Erythroblast (primary cell): ENCODE data around the gene HDDC3.
A peak's percentile ranks its signal among the peaks of the same experiment; 100 is the strongest.

Experiments
- DNase-seq, 2 experiments: peaks; one replicate each; lab custom pipeline; 2025; lab: John Stamatoyannopoulos, UW
- GATA1 ChIP-seq: IDR thresholded peaks from 2 replicates; pipeline ENCODE4 v1.6.1; 2011; ENCODE audit warnings: low read depth, mild to moderate bottlenecking, control low read depth, low read length, moderate library complexity
- POLR2A ChIP-seq: IDR thresholded peaks from 2 replicates; pipeline ENCODE4 v1.6.1; 2011; ENCODE audit warnings: mild to moderate bottlenecking, low read length

The HDDC3 gene

DNA sequence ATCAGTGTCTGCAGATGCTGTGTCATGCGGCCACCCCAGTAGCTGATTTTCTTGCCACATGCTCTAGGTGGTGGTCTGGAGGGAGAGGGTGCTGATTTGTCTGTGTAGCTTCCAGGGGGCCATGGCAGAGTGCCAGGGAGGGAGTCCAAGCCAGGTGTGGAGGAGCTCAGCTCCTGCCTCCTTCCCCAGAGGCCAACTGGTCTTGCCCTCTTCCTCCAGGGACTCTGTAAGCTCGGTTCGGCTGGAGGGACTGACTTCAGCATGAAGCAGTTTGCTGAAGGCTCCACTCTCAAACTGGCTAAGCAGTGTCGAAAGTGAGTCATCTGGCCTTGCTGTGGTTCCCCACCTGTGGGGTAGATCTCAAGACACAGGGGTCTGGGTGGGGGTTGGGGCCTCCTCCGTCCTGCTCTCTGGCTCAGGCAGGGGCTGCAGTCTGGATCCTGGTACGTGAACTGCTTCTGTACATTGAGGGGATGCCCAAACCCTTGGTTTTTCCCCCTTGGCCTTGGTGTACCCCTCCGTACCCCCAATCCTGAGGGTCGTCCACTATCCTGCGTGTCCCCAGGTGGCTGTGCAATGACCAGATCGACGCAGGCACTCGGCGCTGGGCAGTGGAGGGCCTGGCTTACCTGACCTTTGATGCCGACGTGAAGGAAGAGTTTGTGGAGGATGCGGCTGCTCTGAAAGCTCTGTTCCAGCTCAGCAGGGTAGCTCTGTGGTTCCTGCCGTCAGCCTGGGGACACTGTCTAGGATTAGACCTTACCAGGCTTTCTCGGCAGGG is 15.4 kb upstream of the HDDC3 start:
- DNase-seq = peak in 1 of 2 experiments; percentile 27
- no peak for TF ChIP-seq POLR2A
- TF ChIP-seq GATA1 = no peak

DNA sequence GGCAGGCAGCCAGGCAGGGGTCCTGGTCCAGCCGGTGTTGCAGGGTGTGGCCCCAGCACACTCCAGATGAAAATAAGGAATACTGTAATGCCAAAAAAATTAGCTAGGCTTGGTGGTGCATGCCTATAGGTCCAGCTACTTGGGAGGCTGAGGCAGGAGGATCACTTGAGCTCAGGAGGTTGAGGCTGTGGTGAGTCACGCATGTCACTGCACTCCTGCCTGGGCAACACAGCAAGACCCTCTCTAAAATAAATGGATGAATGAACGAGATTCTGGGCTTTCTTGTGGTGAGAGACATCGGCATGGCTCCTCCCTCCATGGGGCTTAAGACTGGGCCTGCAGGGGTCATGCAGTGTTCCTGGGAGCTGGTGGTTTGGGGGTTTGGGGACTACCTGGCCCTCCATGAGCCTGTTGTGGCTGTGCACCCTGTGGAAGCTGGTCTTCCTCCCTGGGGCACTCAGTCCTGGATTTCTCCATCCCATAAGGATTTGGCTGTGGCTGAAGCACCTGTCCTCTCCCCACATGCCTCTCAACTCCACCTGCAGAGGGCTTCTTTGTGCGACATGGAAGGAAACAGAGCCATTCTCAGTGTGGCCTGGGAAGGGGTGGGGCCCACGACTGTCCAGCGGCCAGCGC is 14.7 kb upstream of the HDDC3 start:
- no peak for DNase-seq
- TF ChIP-seq POLR2A (no peak), GATA1 (no peak)

DNA sequence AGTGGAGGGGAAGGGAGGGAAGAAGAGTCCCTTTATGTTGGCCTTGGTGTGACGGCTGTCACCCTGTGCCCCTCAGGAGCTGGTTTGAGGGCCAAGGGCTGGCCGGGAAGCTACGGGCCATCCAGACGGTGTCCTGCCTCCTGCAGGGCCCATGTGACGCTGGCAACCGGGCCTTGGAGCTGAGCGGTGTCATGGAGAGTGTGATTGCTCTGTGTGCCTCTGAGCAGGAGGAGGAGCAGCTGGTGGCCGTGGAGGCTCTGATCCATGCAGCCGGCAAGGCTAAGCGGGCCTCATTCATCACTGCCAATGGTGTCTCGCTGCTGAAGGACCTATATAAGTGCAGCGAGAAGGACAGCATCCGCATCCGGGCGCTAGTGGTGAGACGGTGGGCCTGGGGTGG is 14.2 kb upstream of the HDDC3 start:
- DNase-seq = no peak
- TF ChIP-seq GATA1 (no peak), POLR2A (no peak)

DNA sequence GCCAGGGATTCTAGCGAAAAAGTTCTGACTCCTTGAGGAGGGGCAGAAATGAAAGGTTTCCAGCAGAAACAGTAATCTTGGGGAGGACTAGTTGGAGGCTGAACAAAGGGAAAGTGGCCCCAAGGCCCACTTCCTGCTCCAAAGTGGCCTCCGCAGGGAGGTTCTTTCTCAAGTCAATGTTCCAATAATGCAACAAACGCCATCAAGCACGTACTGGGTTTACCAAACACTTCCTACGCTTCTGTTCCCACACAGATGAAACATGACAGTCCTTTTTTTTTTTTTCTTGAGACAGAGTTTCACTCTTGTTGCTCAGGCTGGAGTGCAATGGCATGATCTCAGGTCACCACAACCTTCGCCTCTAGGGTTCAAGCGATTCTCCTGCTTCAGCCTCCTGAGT is 12.7 kb upstream of the HDDC3 start:
- TF ChIP-seq POLR2A (no peak), GATA1 (no peak)
- DNase-seq = no peak

DNA sequence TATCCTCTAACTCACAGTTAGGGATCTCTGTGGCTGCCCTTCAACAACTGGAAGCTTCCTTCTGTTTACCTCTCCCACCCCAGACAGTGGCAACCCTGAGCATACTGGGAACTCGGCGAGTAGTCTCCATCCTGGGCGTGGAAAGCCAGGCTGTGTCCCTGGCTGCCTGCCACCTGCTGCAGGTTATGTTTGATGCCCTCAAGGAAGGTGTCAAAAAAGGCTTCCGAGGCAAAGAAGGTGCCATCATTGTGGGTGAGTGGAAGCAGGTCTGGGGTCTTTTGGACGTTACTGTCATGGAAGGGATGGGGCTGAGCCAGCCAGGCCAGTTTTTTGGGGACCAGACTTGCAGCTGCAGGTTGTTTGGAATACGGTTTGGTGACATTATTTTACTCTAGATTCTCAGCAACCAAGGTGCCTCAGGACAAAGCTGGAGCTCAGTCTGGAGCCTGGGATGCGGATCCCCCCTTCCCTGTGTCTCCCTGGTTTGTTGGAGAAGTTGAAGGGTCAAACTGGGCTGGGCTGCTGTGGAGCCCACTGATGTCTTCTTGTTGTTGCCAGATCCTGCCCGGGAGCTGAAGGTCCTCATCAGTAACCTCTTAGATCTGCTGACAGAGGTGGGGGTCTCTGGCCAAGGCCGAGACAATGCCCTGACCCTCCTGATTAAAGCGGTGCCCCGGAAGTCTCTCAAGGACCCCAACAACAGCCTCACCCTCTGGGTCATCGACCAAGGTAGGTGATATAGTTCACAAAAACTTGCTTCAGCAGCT is 10.2 kb upstream of the HDDC3 start:
- DNase-seq = no peak
- TF ChIP-seq POLR2A (no peak), GATA1 (no peak)

DNA sequence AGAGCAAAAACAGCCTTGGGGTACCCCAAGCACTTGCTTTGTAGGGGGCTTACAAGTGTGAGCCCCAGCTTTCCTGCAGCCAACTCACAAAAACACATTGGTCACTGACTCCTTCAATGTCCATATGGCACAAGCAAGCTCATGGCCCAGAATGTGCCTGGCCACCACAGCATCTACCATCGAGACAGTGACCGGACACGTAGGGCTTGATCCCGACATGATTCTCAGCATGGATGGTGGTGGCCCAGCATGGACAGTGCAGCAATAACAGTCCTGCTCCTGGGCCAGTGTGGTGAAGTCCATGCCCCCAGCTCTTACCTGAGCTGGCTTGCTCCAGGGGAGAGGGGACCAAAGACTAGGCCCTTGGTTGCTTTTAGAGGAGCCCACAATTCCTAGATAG is 8.7 kb upstream of the HDDC3 start:
- TF ChIP-seq POLR2A (no peak), GATA1 (no peak)

DNA sequence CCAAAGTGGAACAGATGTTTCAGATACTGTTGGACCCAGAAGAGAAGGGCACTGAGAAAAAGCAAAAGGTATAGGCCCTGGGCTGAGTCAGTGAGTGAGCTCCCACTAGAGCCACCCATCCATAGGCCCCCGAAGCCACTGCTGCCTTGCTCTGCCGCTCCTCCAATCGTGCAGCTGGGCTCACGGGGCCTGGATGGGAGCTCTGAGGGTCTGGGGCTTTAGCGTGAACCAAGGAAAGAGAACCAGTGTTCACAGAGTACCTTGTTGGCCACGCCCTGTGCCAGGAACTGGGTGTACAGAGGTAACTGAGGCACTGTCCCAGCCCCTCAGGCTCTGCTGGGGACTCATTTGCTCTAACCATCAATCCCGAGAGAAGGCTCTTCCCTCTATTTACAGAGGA is 7.4 kb upstream of the HDDC3 start:
- TF ChIP-seq GATA1 (no peak), POLR2A (no peak)
- DNase-seq = no peak

More for the DNA sequence above, 8.7 kb upstream of the HDDC3 start:
- DNase-seq = no peak

DNA sequence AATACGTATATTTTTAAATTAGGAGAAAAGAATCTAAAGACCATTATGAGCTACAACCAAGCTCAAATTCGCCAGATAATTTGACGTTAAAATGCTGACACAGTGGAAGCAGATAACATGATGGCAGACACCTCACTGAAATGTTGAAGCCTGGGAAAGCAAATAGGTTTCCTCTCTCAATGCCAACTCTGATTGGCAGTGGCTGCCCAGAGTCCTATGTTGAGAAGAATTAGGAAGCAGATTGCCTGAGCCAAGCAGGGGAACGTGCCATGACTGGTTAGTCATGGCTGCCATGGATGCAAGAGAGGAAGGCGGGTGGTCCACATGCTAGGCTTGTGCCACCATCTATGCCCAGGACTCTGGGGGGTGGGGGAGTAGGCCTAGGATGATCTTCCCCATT is 5.9 kb upstream of the HDDC3 start:
- DNase-seq = no peak
- no peak for TF ChIP-seq POLR2A
- TF ChIP-seq GATA1 = no peak

DNA sequence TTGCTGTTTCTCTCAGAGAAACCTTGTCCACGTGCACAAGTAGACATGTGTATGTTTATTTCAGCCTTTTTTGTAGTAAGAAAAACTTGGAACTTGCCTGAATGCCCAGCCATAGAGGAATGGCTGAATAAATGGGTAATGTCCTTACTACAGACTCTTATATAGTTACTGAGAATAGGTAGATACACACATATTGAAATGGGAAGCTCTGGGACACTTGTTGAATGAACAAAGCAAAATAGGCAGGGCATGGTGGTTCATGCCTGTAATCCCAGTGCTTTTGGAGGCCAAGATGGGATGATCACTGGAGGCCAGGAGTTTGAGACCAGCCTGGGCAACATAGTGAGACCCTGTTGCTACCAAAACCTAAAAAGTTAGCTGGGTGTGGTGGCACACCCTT is 4.5 kb upstream of the HDDC3 start:
- TF ChIP-seq GATA1 (no peak), POLR2A (no peak)
- DNase-seq = no peak

DNA sequence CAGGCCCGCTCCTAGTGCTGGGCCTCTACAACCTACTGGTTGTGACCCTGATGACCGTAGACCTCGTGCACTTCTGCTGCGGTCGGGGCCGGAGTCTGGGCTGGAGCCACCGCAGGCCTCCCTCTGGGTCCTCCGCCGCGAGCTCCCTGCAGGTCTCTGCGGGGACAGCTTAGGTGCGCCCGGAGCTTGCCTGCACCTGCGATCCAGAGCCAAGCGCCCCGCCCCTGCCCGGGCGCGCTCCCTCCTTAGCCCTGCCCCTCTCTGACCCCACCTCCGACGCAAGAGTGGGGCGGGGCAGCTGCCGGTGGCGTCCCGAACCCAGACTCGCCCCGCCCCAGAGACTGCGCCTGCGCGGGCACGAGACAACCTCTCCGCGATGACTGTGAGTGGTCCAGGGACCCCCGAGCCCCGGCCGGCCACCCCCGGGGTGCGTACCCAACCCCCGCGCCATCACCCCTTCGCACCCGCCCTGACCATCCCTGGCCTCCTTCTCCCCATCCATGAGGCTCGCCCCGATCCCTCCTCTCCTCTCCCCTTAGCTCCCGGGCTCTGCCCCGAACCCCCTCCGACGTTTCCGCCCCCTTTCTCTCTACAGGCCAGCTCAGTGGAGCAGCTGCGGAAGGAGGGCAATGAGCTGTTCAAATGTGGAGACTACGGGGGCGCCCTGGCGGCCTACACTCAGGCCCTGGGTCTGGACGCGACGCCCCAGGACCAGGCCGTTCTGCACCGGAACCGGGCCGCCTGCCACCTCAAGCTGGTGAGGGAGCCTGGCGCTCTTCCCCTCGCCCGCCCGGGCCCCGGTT is 2.8 kb upstream of the HDDC3 start, which contains the start of gene UNC45A:
Gene UNC45A (plus strand): TSS at position 337 of the 803 bp plus-strand sequence. CDS start 40 bp downstream, at position 377.
- TF ChIP-seq POLR2A (peak; percentile 30), GATA1 (no peak)
- peak; percentile 90 to 94 for DNase-seq

DNA sequence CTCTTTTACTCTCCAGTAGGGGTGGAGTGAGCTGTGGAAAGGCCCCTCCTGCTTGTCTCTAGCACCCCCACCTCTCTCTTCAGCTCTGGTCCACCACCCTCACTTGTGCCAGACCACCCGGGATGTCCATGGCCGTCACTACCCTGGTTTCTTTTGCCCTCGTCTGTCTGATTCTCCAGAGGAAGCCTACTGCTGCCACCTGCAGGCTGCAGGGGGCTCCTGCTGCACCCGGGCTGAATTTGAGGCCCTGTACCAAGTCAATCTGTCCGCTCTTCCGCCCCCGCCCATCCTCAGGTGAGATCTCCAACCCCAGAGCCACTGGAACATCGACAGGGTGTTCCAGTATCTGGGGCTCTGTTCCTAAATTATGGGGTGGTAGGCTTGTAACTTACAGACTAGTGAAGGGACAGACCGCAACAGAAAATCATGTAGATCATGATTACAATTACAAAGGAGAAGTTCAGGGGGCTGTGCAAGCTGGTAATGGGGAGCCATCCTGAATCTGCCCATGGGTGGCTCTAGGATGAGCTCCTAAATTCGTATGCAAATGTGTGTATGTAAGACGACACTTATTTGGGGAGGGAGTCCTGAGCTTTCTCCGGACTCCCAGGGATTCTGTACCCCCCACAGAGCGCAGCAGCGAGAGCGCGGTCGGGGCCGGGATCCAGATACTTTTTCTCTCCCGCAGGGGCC is 2.1 kb upstream of the HDDC3 start:
- no peak for TF ChIP-seq POLR2A
- TF ChIP-seq GATA1 = no peak
- DNase-seq = peak; percentile 90 to 91

DNA sequence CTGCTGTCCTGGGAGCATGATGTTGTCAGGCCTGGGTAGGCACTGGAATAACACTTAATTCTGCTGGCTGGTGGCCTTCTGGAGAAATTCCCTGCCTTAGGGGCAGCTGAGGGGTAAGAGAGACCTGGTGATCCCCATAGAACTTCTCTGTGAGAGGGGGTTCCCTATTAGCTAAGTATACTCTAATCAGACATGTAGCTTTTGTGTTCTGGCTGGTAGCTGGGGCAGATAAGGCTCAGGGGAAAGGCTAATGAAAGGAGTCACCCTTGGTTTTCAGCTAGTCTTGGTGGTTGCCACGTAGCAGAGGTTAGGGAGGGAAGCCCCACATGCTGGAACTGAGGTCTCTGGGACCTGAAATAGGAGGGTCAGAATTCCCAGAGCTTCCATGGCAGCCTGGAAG is 952 bp upstream of the HDDC3 start:
- DNase-seq = peak; percentile 81 to 91
- no peak for TF ChIP-seq GATA1
- peak; percentile 51 for TF ChIP-seq POLR2A

DNA sequence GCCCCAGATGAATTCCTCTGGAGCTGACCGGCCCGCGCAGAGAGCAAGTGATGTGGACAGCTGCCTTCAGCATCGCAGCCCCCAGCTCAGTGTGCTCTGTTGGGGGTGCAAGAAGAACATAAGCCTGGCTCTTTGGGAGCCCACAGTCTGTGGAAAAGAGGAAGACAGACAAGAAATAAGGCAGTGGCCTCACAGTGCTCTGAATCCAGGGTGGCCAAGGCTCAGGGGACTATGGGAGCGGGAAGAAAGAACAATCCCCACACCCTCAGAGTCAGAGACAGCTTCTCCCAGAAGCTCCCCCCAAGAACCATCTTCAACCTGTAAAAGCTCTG is 277 bp upstream of the HDDC3 start:
- no peak for DNase-seq
- TF ChIP-seq POLR2A (no peak), GATA1 (no peak)
